ENCODE results near the gene PDZD7. TPM values are rescaled to one million over a fixed set of nuclear protein-coding genes. Genes with fewer than 3 reads are reported as not detected.

Gene PDZD7
- total RNA-seq, 1 donor from 2014 or later = not detected

GRCh38 chr10:100988166-100988565 lies 42.8 kb downstream of the PDZD7 start:
- Mint-ChIP-seq H3K4me3 (peak overlapping the region; percentile 98), H3K36me3 (peaks cover 12% of the 10 kb centered on the region), H3K27me3 (ENCODE audit: insufficient read depth, low read depth) (peaks cover 7% of the 10 kb centered on the region), H3K4me1 (peaks cover 14% of the 10 kb centered on the region), H3K9me3 (no peaks in the 10 kb centered on the region), H3K27ac (no peak overlapping the region)
- peak overlapping the region; percentile 84 for H3K9ac ChIP-seq
- peaks cover 14% of the 10 kb centered on the region for H3K4me1 ChIP-seq
- no peak for DNase-seq (ENCODE audit: low spot score)
- peak overlapping the region; percentile 89 for H3K4me2 ChIP-seq
- peak overlapping the region; percentile 96 for H3K4me3 ChIP-seq
- no peak overlapping the region for H3K27ac ChIP-seq
- no peak for TF ChIP-seq EZH2phosphoT487 (IDR thresholded peaks at IDR 0.05)
- TF ChIP-seq, protein P1, sequence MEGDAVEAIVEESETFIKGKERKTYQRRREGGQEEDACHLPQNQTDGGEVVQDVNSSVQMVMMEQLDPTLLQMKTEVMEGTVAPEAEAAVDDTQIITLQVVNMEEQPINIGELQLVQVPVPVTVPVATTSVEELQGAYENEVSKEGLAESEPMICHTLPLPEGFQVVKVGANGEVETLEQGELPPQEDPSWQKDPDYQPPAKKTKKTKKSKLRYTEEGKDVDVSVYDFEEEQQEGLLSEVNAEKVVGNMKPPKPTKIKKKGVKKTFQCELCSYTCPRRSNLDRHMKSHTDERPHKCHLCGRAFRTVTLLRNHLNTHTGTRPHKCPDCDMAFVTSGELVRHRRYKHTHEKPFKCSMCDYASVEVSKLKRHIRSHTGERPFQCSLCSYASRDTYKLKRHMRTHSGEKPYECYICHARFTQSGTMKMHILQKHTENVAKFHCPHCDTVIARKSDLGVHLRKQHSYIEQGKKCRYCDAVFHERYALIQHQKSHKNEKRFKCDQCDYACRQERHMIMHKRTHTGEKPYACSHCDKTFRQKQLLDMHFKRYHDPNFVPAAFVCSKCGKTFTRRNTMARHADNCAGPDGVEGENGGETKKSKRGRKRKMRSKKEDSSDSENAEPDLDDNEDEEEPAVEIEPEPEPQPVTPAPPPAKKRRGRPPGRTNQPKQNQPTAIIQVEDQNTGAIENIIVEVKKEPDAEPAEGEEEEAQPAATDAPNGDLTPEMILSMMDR (IDR thresholded peaks at IDR 0.05) = no peak
- TF ChIP-seq EZH2 (IDR thresholded peaks at IDR 0.05) = no peak
- peaks cover 5% of the 10 kb centered on the region for H3F3A ChIP-seq (ENCODE audit: low read depth)
- H3K9me3 ChIP-seq (ENCODE audit: low read depth) = no peaks in the 10 kb centered on the region
- no peaks in the 10 kb centered on the region for H3K27me3 ChIP-seq
- no peak overlapping the region for H2AFZ ChIP-seq (replicated peaks)
- H4K20me1 ChIP-seq (ENCODE audit: low read depth) = peaks cover 16% of the 10 kb centered on the region
- no peaks in the 10 kb centered on the region for H3K36me3 ChIP-seq
- H3K79me2 ChIP-seq (ENCODE audit: low read depth) = peaks cover 51% of the 10 kb centered on the region

DNA sequence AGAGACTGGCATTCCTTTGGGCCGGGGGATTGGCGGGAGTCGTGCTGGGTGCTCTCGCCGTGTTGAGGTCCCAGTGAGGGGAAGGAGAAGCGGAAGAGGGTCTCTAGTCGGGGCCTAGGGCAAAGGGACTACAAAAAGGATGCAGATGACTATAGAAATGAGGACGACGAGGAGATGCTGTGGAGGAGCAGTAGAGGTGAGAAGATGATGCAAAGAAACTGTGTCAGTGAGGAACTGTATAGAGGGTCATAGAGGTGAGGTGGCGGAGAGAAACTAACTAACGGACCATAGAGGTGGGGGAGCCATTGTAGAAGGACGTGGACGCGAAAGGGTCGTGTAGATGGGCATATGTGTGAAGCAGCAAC lies 43.3 kb downstream of the PDZD7 start:
- peaks cover 16% of the 10 kb centered on the region for H4K20me1 ChIP-seq (ENCODE audit: low read depth)
- H3K27ac ChIP-seq = no peak overlapping the region
- H3K4me3 ChIP-seq = peak overlapping the region; percentile 96
- Mint-ChIP-seq H3K27me3 (ENCODE audit: insufficient read depth, low read depth) (peaks cover 8% of the 10 kb centered on the region), H3K4me1 (peaks cover 14% of the 10 kb centered on the region), H3K27ac (peak overlapping the region; percentile 2), H3K9me3 (no peaks in the 10 kb centered on the region), H3K36me3 (peaks cover 15% of the 10 kb centered on the region), H3K4me3 (peak overlapping the region; percentile 98)
- H3K4me1 ChIP-seq = peaks cover 14% of the 10 kb centered on the region
- peak overlapping the region; percentile 89 for H3K4me2 ChIP-seq
- peak overlapping the region; percentile 84 for H3K9ac ChIP-seq
- H3K9me3 ChIP-seq (ENCODE audit: low read depth) = no peaks in the 10 kb centered on the region
- no peak for DNase-seq (ENCODE audit: low spot score)
- H3K36me3 ChIP-seq = no peaks in the 10 kb centered on the region
- peak; percentile 4 for TF ChIP-seq EZH2 (IDR thresholded peaks at IDR 0.05)
- no peak for TF ChIP-seq EZH2phosphoT487 (IDR thresholded peaks at IDR 0.05)
- peaks cover 51% of the 10 kb centered on the region for H3K79me2 ChIP-seq (ENCODE audit: low read depth)
- peak overlapping the region; percentile 92 for H2AFZ ChIP-seq (replicated peaks)
- peaks cover 5% of the 10 kb centered on the region for H3F3A ChIP-seq (ENCODE audit: low read depth)
- H3K27me3 ChIP-seq = no peaks in the 10 kb centered on the region

DNA sequence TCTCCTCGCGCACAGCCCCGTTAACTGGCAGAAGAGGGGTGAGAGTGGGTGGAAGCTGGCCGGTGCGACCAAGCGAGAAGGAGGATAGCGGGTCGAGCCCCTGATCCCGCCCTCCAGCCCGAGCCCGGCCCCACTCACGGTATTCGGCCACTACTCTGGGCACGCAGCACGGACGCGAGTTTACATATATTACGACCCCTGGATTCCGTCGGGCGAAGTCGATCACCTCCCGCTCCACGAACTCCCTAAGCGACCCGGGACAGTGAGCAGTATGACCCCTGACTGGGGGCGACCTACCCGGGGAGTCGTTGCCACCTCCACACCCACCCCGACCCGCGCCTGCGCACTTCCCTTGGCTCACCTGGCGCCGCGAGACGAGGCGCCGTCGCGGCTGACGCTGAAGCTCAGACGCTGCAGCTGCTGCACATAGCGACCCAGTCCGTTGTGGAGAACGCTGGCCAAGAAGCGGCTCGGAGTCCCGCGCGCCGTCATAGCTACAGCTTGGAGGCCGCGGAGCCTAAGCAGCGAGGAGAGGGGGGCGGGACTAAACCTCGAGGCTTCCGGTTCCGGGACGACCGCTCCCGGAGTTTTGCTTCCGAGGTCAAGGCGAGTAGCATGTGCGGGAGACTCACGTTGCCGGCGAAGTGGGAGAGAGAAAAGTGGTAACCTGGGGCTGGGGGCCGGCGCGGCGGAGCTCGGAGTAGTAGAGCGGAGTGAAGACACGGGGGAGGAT lies 43.8 kb downstream of the PDZD7 start, which contains the start of the genes MRPL43 and TWNK:
Gene MRPL43, minus strand, starts transcription at position 546 of the 733 bp plus-strand sequence. Its CDS starts 54 bp downstream, at position 492.
Gene TWNK, plus strand, starts transcription at position 592 of the 733 bp plus-strand sequence. CDS start 668 bp downstream, outside the sequence.
- Mint-ChIP-seq H3K27me3 (ENCODE audit: insufficient read depth, low read depth) (peaks cover 10% of the 10 kb centered on the region), H3K4me3 (peak within 1 kb of the TSS; percentile 98), H3K4me1 (peaks cover 14% of the 10 kb centered on the region), H3K27ac (peak within 1 kb of the TSS; percentile 65), H3K36me3 (peaks cover 19% of the 10 kb centered on the region), H3K9me3 (no peaks in the 10 kb centered on the region)
- Histone ChIP-seq H3K27ac (peak within 1 kb of the TSS; percentile 14), H4K20me1 (ENCODE audit: low read depth) (peaks cover 16% of the 10 kb centered on the region), H3K9ac (peak within 1 kb of the TSS; percentile 84), H3K4me1 (peaks cover 14% of the 10 kb centered on the region), H3K4me3 (peak within 1 kb of the TSS; percentile 96), H2AFZ (replicated peaks) (peak within 1 kb of the TSS; percentile 92), H3F3A (ENCODE audit: low read depth) (peaks cover 5% of the 10 kb centered on the region), H3K9me3 (ENCODE audit: low read depth) (no peaks in the 10 kb centered on the region), H3K4me2 (peak within 1 kb of the TSS; percentile 89), H3K79me2 (ENCODE audit: low read depth) (peaks cover 51% of the 10 kb centered on the region), H3K36me3 (no peaks in the 10 kb centered on the region), H3K27me3 (no peaks in the 10 kb centered on the region)
- DNase-seq (ENCODE audit: low spot score) = peak; percentile 93
- TF ChIP-seq EZH2phosphoT487 (IDR thresholded peaks at IDR 0.05) (peak; percentile 42), EZH2 (IDR thresholded peaks at IDR 0.05) (peak; percentile 71)
- TF ChIP-seq, protein P1 (IDR thresholded peaks at IDR 0.05) = no peak

GRCh38 chr10:100986623-100986951 lies 44.3 kb downstream of the PDZD7 start:
- Mint-ChIP-seq H3K4me3 (peak overlapping the region; percentile 98), H3K27me3 (ENCODE audit: insufficient read depth, low read depth) (peaks cover 10% of the 10 kb centered on the region), H3K9me3 (no peaks in the 10 kb centered on the region), H3K27ac (no peak overlapping the region), H3K4me1 (peaks cover 14% of the 10 kb centered on the region), H3K36me3 (peaks cover 21% of the 10 kb centered on the region)
- Histone ChIP-seq H3K9ac (peak overlapping the region; percentile 84), H4K20me1 (ENCODE audit: low read depth) (peaks cover 16% of the 10 kb centered on the region), H3K4me1 (peaks cover 14% of the 10 kb centered on the region), H3F3A (ENCODE audit: low read depth) (peaks cover 5% of the 10 kb centered on the region), H2AFZ (replicated peaks) (no peak overlapping the region), H3K4me2 (peak overlapping the region; percentile 89), H3K36me3 (no peaks in the 10 kb centered on the region), H3K4me3 (peak overlapping the region; percentile 96), H3K79me2 (ENCODE audit: low read depth) (peaks cover 51% of the 10 kb centered on the region), H3K9me3 (ENCODE audit: low read depth) (no peaks in the 10 kb centered on the region), H3K27ac (no peak overlapping the region), H3K27me3 (no peaks in the 10 kb centered on the region)
- no peak for DNase-seq (ENCODE audit: low spot score)
- TF ChIP-seq, protein P1 (IDR thresholded peaks at IDR 0.05) = no peak
- TF ChIP-seq EZH2phosphoT487 (IDR thresholded peaks at IDR 0.05) = no peak
- no peak for TF ChIP-seq EZH2 (IDR thresholded peaks at IDR 0.05)
